Measurements from ENCODE around the gene NLGN1.

Gene NLGN1

GRCh38 chr3:174068035-174068434 is 670.5 kb downstream of the NLGN1 start:
- TF ChIP-seq CTCF (IDR thresholded peaks at IDR 0.05; ENCODE audit: control insufficient read depth, extremely low read depth, insufficient read depth), result no peak
- no peak for DNase-seq (ENCODE audit: low read depth)
- no peak overlapping the region for H3K4me3 ChIP-seq (ENCODE audit: low read depth, low read length)

GRCh38 chr3:174072675-174073074 is 675.1 kb downstream of the NLGN1 start:
- H3K4me3 ChIP-seq (ENCODE audit: low read depth, low read length), result no peak overlapping the region
- no peak for DNase-seq (ENCODE audit: low read depth)
- no peak for TF ChIP-seq CTCF (IDR thresholded peaks at IDR 0.05; ENCODE audit: control insufficient read depth, extremely low read depth, insufficient read depth)

GRCh38 chr3:174083706-174084105 is 686.2 kb downstream of the NLGN1 start:
- TF ChIP-seq CTCF (IDR thresholded peaks at IDR 0.05; ENCODE audit: control insufficient read depth, extremely low read depth, insufficient read depth), result no peak
- H3K4me3 ChIP-seq (ENCODE audit: low read depth, low read length), result no peak overlapping the region
- DNase-seq (ENCODE audit: low read depth), result no peak

- no peak for TF ChIP-seq CTCF (IDR thresholded peaks at IDR 0.05; ENCODE audit: control insufficient read depth, extremely low read depth, insufficient read depth)
- H3K4me3 ChIP-seq (ENCODE audit: low read depth, low read length), result no peak overlapping the region
- DNase-seq (ENCODE audit: low read depth), result no peak
Observed at GRCh38 chr3:174089592-174089991, 692.0 kb downstream of the NLGN1 start.

- no peak for TF ChIP-seq CTCF (IDR thresholded peaks at IDR 0.05; ENCODE audit: control insufficient read depth, extremely low read depth, insufficient read depth)
- no peak overlapping the region for H3K4me3 ChIP-seq (ENCODE audit: low read depth, low read length)
- DNase-seq (ENCODE audit: low read depth), result no peak
Observed at GRCh38 chr3:174094669-174095068, 697.1 kb downstream of the NLGN1 start.

GRCh38 chr3:174097686-174098085 is 700.1 kb downstream of the NLGN1 start:
- TF ChIP-seq CTCF (IDR thresholded peaks at IDR 0.05; ENCODE audit: control insufficient read depth, extremely low read depth, insufficient read depth), result no peak
- DNase-seq (ENCODE audit: low read depth), result no peak
- H3K4me3 ChIP-seq (ENCODE audit: low read depth, low read length), result no peak overlapping the region

- H3K4me3 ChIP-seq (ENCODE audit: low read depth, low read length), result no peak overlapping the region
- no peak for TF ChIP-seq CTCF (IDR thresholded peaks at IDR 0.05; ENCODE audit: control insufficient read depth, extremely low read depth, insufficient read depth)
- no peak for DNase-seq (ENCODE audit: low read depth)
Observed at GRCh38 chr3:174098746-174099145, 701.2 kb downstream of the NLGN1 start.
